Calu3 (cell line): ENCODE measurements around the gene PRR19. TPM values are rescaled to one million over a fixed set of nuclear protein-coding genes. Genes with fewer than 3 reads are reported as not detected.

Source experiments
- BruUV-seq: library from RNA; stranded (reverse); fragments of 400-500 nt; replicated peaks from 2 replicates; lab custom pipeline; 2021; lab: Mats Ljungman, UMichigan
- CTCF ChIA-PET: fragments of 300-600 bp; sonication (Branson Sonifier 250); formaldehyde crosslinking; loops from one replicate; lab custom pipeline; 2022; ENCODE audit warnings: antibody characterized with exemption; lab: Charles Lee
- DNase-seq: peaks from one replicate; pipeline ENCODE4 v3.0.0; 2022
- H3K27ac Mint-ChIP-seq: one replicate; pipeline ENCODE4 v1.8.0; 2022; ENCODE audit warnings: mixed read lengths; ENCODE audit not compliant: unreplicated experiment
- H3K27me3 Mint-ChIP-seq: one replicate; pipeline ENCODE4 v1.8.0; 2022; ENCODE audit warnings: mixed read lengths; ENCODE audit not compliant: unreplicated experiment
- H3K36me3 Mint-ChIP-seq: one replicate; pipeline ENCODE4 v1.8.0; 2022; ENCODE audit warnings: mild to moderate bottlenecking, moderate library complexity, mixed read lengths; ENCODE audit not compliant: insufficient read depth, unreplicated experiment
- H3K4me1 Mint-ChIP-seq: one replicate; pipeline ENCODE4 v1.8.0; 2022; ENCODE audit warnings: mild to moderate bottlenecking, low read depth, mixed read lengths; ENCODE audit not compliant: unreplicated experiment
- H3K4me3 Mint-ChIP-seq: one replicate; pipeline ENCODE4 v1.8.0; 2022; ENCODE audit warnings: mild to moderate bottlenecking, low read depth, moderate library complexity, mixed read lengths; ENCODE audit not compliant: unreplicated experiment
- H3K9me3 Mint-ChIP-seq: one replicate; pipeline ENCODE4 v1.8.0; 2022; ENCODE audit warnings: low read depth, mixed read lengths; ENCODE audit not compliant: unreplicated experiment
- intact Hi-C: fragments of 100-400 bp; cut with micrococcal nuclease; formaldehyde crosslinking; loops from one replicate; pipeline ENCODE4 v1.10.0; 2022; ENCODE audit not compliant: unreplicated experiment
- total RNA-seq: library from RNA; stranded (reverse); gene quantifications from 2 replicates; pipeline ENCODE4 v1.2.3, GENCODE V29; 2022
- TF ChIP-seq, protein P1 (sequence below): fragments of 200-600 bp; IDR thresholded peaks from one replicate; pipeline ENCODE4 v1.8.0; 2022; ENCODE audit warnings: antibody characterized with exemption; ENCODE audit not compliant: unreplicated experiment

The PRR19 gene
- total RNA-seq, 1 experiment from 2014 or later: 2.4 TPM

GRCh38 chr19:42343344-42344110 is 41.6 kb downstream of the PRR19 start:
- DNase-seq: no peak
- Mint-ChIP-seq H3K4me3 (no peak overlapping the region), H3K9me3 (no peaks in the 10 kb centered on the region), H3K27ac (no peak overlapping the region), H3K27me3 (no peaks in the 10 kb centered on the region), H3K4me1 (no peaks in the 10 kb centered on the region), H3K36me3 (no peaks in the 10 kb centered on the region)
- intact Hi-C loops: no loop called here
- TF ChIP-seq, protein P1, sequence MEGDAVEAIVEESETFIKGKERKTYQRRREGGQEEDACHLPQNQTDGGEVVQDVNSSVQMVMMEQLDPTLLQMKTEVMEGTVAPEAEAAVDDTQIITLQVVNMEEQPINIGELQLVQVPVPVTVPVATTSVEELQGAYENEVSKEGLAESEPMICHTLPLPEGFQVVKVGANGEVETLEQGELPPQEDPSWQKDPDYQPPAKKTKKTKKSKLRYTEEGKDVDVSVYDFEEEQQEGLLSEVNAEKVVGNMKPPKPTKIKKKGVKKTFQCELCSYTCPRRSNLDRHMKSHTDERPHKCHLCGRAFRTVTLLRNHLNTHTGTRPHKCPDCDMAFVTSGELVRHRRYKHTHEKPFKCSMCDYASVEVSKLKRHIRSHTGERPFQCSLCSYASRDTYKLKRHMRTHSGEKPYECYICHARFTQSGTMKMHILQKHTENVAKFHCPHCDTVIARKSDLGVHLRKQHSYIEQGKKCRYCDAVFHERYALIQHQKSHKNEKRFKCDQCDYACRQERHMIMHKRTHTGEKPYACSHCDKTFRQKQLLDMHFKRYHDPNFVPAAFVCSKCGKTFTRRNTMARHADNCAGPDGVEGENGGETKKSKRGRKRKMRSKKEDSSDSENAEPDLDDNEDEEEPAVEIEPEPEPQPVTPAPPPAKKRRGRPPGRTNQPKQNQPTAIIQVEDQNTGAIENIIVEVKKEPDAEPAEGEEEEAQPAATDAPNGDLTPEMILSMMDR: peak; percentile 49
- CTCF ChIA-PET: interaction anchor here (0.6 kb wide), 1 partner anchor 39 kb away, joined by 3 read pairs; no protein-coding TSS in a partner anchor
- BruUV-seq: no TSS peak

DNA sequence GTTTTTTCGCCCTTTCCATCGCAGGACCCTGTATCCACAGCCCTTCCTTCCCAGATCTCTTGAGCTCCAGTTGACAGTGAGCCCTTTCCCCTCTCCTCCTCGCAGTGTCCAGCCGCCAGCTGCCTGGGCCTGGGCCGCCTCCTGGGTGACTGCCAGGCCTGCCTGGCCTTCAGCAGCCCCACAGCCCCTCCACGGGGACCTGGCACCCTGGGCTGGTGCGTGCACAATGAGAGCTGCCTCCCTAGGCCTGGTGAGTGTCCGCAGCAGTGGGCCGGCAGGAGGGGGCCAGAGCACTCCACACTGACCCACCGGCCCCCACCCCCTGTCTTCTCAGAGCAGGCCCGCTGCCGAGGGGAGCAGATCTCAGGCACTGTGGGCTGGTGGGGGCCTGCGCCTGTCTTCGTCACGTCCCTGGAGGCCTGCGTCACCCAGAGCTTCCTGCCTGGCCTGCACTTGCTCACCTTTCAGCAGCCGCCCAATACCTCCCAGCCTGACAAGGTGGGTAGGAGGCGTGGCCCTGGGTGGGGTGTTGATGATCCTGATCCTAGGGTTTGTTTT is 42.5 kb downstream of the PRR19 start:
- H3K9me3 Mint-ChIP-seq: no peaks in the 10 kb centered on the region
- DNase-seq: no peak
- H3K36me3 Mint-ChIP-seq: no peaks in the 10 kb centered on the region
- H3K4me3 Mint-ChIP-seq: no peak overlapping the region
- CTCF ChIA-PET: no interaction called here
- H3K27ac Mint-ChIP-seq: no peak overlapping the region
- no TSS peak for BruUV-seq
- no peaks in the 10 kb centered on the region for H3K27me3 Mint-ChIP-seq
- no peaks in the 10 kb centered on the region for H3K4me1 Mint-ChIP-seq
- intact Hi-C loops: no loop called here
- TF ChIP-seq, protein P1: no peak

DNA sequence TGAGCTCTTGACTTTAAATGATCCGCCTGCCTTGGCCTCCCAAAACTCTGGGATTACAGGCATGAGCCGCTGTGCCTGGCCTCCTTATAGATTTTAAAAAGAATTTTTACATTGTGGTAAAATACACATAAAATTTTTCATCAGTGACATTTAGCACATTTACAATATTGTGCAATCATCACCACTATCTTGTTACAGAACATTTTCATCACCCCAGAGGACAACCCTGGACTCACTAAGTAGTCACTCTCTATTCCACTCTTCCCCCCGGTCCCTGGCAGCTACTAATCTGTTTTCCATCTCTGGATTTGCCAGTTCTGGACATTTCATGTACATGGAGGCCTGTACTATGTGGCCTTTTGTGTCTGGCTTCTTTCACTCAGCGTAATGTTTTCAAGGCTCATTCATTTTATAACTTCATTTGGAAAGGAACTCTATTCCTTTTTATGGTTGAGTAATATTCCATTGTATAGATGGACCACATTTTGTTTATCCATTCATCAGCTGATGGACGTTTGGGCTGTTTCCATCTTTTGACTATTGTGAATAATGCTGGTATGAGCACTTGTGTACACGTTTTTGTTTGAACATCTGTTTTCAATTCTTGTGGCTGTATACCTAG is 43.4 kb downstream of the PRR19 start:
- CTCF ChIA-PET: no interaction called here
- Mint-ChIP-seq H3K36me3 (no peaks in the 10 kb centered on the region), H3K27ac (no peak overlapping the region), H3K9me3 (no peaks in the 10 kb centered on the region), H3K4me1 (no peaks in the 10 kb centered on the region), H3K27me3 (no peaks in the 10 kb centered on the region), H3K4me3 (no peak overlapping the region)
- BruUV-seq: no TSS peak
- intact Hi-C loops: no loop called here
- DNase-seq: no peak
- TF ChIP-seq, protein P1: no peak

DNA sequence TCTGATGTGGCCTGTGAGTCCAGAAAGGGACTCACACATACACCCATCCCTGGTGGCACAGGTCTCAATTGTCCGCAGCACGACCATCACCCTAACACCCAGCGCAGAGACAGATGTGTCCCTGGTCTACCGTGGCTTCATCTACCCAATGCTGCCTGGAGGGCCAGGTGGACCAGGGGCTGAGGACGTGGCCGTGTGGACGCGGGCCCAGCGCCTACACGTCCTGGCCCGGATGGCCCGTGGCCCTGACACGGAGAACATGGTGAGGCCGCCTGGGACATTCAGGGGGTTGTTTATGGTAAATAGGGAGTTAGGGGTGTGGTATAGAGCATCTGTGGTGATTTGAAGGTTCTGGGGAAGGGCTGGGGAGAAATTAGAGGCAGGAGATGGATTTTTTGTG is 46.3 kb downstream of the PRR19 start:
- intact Hi-C loops: no loop called here
- Mint-ChIP-seq H3K4me1 (no peaks in the 10 kb centered on the region), H3K9me3 (no peaks in the 10 kb centered on the region), H3K27me3 (no peaks in the 10 kb centered on the region), H3K4me3 (no peak overlapping the region), H3K27ac (no peak overlapping the region), H3K36me3 (no peaks in the 10 kb centered on the region)
- BruUV-seq: no TSS peak
- TF ChIP-seq, protein P1: no peak
- CTCF ChIA-PET: no interaction called here
- no peak for DNase-seq
